ENCODE data around the gene ETV6.

ETV6 gene

DNA sequence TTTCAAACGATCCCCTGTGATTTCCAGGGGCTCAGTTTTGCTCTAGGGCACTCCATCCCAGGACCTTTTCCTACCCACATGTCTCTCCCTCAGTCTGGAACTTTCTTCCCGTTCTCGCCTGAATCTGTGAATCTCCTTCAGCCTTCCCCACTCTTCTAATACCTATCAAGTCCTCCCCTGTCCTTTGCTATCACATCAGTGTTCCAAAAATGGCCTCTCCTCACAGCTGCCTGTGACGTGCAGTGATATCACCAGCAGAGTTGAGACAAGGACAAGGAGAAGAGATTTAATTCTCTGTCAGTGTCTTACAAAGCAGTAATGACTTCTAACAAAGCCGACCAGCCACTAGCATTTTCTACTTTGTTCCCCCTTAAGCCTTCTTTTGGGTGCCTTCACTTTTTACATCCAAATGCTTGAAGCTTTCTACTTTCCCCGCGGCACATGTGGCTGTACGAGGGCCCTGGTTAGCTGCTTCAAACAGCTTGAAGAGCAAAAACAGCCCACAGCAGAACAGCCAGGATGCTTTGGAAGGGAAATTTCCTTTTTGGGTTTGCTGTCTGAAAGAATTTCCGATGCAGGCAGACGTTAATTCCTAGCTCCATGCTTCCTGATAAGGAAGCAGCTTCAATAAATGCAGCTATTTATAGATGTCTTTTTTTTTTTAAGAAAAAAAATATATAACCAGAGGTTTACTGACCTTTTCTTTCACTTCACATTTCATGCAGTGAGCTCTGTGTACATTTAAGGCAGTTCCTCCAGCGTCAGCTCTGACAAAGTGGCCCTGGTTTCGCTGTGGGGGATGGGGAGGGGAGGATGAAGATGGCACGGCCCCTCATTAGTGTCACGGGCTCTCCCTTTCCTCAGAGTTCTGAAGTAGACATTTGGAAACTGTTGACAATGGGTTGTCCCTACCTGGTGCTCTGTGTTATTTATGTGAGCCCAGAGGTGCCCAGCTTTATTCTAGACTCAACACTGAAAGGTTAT, 109.3 kb downstream of the ETV6 start:
- DNase-seq (ENCODE audit: low spot score), result no peak

DNA sequence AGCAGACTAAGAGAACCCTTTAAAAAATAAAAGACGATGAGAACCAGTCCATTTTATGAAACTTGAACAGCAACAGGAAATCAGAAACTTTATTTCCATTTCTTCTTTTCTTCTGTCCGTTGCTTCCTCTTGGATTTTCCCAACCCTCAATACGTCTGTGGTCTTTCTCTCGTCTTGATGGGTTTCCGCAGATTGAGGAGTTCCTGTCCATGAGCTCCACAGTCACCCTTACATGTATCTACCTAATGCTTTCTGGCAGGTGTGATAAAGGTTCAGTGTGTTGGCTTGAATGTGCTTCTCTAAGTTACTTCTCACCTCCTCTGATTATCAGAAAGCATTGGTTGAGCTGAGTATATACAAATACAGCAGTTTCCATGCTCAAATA, 110.0 kb downstream of the ETV6 start:
- DNase-seq (ENCODE audit: low spot score), result no peak

DNA sequence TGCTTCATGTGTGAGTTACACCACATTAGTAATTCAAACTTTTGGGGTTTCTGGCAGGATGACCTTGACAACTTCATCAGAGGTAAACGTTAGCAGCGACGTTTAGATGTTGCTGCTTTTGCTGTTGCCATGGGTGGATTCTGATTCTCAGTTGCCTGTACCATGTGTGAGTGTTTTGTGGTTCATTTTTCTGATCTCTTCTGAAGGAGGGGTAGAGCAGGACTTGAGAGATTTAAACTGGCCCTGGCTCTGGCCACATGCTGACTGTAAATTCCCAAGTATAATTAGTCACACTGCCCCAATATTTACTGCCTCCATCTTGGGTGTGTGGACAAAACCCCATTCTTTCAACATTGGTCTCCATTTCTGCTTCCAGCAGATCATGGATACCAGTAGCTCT, 110.4 kb downstream of the ETV6 start:
- no peak for DNase-seq (ENCODE audit: low spot score)

- DNase-seq (ENCODE audit: low spot score), result no peak
Measured at GRCh38 chr12:11761869-11762567, 112.5 kb downstream of the ETV6 start.

GRCh38 chr12:11762723-11763326, 113.4 kb downstream of the ETV6 start:
- DNase-seq (ENCODE audit: low spot score), result no peak

DNA sequence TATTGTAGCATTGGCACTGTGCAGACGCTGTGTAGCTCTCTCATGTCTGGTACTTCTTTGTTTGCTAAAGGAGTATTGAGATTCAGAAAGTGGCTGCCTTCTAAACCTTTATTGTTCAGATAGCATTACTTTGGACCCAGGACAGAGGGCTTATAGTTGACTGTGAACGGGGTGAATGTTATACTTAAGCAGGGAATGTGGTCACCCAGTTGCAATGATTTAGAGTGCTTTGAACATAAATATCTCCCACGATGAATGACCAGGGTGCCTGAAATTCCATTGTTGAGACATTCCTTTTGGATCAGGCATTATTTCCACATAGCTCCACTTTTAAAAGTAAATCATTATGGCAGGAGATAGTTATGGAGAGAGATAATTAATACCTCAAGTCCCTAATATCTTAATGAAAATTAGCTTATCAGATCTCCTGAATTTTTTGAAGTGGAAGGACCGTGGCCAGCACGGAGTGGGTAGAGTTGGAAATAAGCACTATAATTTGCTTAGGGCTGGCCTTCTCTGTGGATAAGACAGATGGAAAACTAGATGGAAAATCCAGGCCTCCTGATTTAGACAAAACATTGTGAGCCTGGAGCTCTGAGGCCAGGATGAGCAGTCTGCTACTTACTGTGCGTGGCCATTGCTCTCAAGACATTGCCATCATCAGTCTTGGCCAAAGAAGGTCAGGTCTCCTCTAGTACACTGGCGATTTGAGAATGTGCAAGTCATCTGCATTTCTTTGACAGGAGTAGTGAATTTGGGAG, 114.5 kb downstream of the ETV6 start:
- no peak for DNase-seq (ENCODE audit: low spot score)

DNA sequence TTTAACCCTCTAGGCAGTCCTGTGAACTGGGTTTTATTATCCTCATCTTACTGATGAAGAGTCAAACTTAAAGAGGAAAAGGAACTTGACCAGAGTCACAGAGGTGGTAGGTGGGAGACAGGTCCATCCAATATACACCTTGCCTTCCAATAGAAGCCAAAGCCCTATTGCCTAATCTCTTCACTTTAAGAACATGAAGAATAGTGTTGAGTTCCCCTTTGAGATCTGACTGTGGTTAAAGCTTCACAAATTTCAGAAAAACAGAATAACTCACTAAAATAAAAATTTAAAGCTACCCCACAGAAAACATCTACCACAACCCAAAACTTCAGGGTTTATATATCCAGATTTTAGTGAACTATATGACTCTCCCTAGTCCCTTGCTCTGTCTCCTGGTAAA, 115.4 kb downstream of the ETV6 start:
- DNase-seq (ENCODE audit: low spot score), result no peak

DNA sequence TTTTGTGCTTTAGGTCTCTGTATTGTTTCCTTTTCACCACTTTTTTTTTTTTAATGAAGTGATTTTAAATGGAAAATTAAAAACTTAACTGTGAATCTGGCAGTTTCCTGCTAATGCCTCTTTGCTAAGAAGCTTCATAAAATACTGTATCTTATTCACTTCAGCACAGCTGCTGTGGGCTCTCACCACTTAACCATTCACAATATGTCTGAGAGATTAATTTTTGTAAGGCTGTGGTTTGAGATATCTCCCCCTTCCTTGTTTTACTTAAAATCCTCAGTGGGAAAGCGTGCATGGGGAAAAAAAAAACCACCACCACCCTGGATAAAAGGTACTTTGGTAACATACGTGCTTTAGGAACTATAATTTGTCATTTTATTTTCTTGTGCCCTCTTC, 115.9 kb downstream of the ETV6 start:
- DNase-seq (ENCODE audit: low spot score), result no peak

DNA sequence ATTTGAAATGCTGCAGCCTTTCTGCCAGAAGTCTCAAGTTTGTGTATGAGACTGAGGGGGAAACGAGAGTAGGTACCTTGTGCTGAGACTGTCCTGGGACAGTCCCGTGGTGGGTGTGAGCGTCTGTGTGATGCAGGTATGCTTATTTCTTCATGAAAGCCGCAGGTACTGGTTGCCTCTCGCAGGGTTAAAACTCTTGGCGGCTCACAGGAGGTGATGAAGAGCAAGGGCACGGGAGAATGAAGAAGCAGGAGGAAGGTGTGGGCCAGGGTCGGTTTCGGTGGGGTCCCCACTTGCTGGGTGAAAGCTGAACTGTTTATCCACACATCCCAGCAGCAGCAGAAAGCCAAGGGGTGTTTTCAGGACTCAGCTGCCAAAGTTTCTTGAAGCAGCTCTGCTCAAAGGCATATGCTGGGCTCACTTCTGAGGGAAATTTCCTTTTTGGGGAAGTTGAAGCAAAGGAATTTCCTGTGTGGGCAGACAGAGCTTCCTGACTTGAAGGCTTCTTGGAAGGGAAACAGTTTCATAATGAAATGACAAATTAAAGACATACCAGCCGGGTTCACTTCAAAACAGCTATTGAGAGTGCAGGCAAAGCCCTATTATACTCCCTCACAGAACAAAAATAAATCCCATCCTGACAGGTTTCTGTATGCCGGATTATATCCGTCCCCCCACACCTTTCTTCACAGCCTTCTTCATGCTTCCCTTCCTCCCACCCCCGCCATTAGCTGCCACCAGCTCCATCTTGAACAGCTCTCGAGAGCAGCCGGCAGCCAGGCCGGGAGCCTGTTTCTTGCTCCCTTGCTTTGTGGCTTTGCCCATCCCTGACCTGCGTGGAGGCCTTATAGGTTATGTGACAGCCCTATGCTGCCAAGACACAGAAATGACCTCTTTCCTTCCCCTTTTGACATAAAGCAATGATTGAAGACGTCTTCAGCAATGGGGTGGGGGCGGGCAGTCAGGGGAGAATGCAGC, 116.6 kb downstream of the ETV6 start:
- peak; percentile 22 for DNase-seq (ENCODE audit: low spot score)

- no peak for DNase-seq (ENCODE audit: low spot score)
Measured at GRCh38 chr12:11767029-11767724, 117.7 kb downstream of the ETV6 start.

- DNase-seq (ENCODE audit: low spot score), result no peak
Measured at GRCh38 chr12:11767798-11768197, 118.3 kb downstream of the ETV6 start.

DNA sequence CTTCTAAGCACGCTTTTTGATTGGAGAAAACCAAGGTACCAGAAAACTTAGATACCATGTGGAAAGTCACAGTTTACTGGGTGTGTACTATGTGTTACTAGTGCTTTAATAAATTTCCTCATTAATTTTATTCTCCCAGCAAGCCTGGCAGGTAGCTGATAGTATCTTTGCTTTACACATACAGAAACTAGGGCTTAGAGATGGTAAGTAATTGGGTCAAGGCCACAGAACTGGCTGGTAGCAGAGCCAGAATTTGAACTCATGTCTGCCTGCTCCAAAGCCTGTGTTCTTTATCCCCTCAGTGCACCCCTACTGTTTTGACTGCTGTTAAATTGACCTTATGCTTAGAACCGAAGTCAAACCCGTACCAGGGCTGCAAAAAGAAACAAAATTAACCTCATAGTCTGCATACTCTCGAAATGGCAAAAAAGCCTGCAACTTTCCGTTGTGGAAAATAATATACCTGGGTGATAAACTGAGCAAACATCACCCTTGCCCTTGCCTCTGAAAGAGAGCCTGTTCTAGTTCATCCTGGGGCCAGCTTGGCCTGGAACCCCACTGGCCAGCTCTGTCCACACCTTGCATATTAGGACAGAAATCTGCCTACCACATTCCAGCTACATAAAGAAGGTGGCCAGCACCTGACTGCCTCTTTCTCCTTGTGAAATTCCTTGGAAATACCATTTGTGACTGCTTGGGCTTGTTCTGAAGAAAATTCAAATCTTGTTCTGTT, 118.9 kb downstream of the ETV6 start:
- no peak for DNase-seq (ENCODE audit: low spot score)

DNA sequence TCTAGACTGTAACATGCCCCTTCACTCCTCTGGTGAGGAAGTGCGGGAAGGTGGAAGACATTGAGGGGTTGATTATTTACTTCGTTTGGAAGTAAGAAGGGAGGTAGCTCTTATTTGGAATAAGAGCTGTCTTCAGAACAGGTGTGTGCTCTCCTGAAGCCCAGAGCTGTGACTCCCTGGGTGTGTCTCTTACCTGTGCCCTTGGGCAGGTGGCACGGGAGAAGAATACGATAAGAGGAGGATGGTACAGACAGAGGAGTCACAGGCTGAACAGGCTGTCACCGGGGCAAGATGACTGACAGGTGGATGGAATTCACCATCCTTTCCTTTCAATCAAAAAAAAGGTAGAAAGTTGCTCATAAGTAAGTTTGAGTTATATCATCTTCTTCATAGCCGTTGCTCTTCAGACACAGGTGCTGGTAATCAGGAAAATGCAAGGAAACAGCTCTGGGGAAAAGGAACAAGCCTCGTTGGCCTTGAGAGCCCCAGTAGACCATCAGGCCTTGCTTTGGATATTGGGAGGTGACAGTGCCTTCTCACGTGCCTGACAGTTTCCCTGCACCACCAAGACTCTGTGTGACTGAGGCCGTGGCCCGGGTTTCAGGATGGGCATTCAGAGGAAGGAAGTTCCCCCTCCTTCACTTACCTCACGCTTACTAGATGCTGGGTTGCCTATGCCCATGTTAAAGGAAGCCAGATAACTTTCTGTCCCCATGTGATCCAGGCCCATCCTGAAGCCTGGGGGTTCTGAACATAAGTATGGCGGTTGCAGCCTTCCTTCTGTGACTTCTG, 120.4 kb downstream of the ETV6 start:
- peak; percentile 21 for DNase-seq (ENCODE audit: low spot score)

DNA sequence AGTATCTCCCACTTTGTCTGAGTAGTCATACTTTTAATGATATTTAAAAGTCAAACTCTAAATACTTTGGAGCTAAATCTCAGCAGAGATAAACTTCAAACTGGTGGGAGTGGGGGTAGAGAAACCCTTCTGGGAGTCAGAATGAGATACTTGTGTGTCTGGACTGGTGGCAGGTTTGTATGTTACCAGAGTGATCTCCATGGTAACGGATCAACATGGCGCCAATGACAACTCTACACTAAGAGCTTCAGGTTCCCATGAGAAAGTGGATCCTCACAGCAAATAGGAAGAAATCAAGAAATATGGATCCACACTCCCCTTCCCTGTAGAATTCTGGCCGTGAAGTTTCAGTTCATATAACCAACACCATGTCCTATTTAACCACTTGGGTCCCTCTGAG, 121.9 kb downstream of the ETV6 start:
- no peak for DNase-seq (ENCODE audit: low spot score)

- DNase-seq (ENCODE audit: low spot score), result no peak
Measured at GRCh38 chr12:11771895-11772502, 122.5 kb downstream of the ETV6 start.

DNA sequence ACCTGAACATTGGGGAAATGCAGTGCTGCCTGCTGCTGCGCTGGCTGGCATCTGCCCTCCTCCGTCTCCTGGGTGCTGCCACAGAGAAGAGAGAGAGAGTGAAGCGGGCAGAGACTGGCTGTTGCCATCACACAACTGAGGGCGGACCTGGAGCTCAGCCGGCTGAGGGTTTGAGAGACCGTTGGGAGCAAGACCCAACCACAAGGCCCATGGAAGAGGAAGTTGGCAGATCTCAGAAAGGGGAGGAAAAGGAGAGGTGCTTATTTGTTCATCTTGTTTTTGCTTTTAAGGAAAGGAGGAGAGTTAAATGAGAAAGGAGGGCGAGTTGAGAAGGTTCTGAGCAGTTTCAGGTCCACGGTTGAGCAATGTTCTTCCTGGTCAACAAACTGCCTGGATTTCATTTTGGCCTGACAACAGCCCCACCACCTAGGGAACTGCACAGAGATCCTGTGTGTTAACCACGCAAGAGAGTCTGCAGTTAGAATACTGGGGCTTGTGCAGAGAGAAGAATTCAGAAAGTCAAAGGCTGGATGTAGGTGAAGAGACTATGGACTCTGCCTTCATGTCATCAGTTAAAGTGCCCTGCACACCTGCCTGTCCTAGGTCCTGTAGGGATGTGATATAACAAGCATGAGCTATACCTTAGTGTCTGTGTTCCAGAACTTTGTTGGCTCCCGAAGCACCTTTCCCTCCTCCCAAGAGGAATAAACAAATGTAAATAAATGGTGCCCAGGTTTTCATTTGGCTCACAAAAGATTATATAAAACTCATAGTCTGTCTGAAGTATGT, 124.6 kb downstream of the ETV6 start:
- no peak for DNase-seq (ENCODE audit: low spot score)

GRCh38 chr12:11774821-11775220, 125.3 kb downstream of the ETV6 start:
- no peak for DNase-seq (ENCODE audit: low spot score)

GRCh38 chr12:11776316-11776715, 126.8 kb downstream of the ETV6 start:
- no peak for DNase-seq (ENCODE audit: low spot score)

Data from CD4-positive, alpha-beta T cell treated with Interleukin-6 at 100 ng/mL for 8 hours (primary cell).